ENCODE measurements around the gene CADPS.

Gene CADPS

DNA sequence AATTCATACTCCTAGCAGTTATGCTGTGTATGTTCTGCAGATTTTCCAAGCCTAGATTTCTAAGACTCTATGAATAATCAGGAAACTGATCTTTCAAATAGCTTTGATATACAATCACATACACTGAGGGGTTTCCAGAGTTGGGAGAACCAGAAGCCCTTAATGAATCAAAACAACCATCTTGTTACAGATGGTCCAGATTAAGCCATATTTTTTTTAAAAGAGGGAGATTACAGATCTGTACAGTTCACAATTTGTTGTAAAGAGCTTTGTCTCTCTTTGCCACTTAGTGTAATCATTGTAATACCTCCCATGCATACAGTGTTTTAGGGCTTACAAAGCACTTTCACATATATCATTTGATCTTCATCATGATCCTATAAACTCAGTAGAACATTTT is 47.7 kb downstream of the CADPS start:
- TF ChIP-seq, protein P1, sequence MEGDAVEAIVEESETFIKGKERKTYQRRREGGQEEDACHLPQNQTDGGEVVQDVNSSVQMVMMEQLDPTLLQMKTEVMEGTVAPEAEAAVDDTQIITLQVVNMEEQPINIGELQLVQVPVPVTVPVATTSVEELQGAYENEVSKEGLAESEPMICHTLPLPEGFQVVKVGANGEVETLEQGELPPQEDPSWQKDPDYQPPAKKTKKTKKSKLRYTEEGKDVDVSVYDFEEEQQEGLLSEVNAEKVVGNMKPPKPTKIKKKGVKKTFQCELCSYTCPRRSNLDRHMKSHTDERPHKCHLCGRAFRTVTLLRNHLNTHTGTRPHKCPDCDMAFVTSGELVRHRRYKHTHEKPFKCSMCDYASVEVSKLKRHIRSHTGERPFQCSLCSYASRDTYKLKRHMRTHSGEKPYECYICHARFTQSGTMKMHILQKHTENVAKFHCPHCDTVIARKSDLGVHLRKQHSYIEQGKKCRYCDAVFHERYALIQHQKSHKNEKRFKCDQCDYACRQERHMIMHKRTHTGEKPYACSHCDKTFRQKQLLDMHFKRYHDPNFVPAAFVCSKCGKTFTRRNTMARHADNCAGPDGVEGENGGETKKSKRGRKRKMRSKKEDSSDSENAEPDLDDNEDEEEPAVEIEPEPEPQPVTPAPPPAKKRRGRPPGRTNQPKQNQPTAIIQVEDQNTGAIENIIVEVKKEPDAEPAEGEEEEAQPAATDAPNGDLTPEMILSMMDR (IDR thresholded peaks at IDR 0.05; ENCODE audit: low read depth, low read length): no peak
- no peak for DNase-seq (ENCODE audit: extremely low read depth, low read depth)

DNA sequence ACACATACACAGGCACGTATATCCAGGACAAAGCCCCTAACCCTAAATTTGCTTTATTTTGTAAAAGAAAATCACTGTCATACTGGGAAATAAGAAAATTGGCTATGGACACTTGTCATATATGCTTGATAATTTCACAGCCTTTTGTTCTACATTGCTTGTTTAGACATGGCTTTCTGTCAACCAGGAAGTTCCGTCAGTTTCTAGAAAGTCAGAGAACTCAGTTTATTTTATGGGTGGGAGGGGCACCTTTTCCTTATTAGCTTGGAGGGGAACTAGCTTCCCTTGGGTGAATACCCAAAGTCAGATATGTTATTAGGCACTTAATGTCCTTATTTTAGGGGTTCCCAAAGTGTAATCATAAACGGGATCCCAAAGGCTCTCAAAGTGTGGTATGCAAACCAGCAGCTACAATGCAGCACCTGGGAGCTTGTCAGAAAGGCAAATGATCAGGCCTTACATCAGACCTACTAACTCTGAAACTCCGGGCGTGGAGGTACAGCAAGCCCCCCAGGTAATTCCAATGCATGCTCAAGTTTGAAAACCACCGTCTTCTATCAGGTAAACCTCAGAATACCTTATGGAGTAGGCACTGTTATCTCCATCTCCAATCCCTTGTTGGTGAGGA is 50.1 kb downstream of the CADPS start:
- DNase-seq (ENCODE audit: extremely low read depth, low read depth): no peak
- TF ChIP-seq, protein P1 (IDR thresholded peaks at IDR 0.05; ENCODE audit: low read depth, low read length): no peak

DNA sequence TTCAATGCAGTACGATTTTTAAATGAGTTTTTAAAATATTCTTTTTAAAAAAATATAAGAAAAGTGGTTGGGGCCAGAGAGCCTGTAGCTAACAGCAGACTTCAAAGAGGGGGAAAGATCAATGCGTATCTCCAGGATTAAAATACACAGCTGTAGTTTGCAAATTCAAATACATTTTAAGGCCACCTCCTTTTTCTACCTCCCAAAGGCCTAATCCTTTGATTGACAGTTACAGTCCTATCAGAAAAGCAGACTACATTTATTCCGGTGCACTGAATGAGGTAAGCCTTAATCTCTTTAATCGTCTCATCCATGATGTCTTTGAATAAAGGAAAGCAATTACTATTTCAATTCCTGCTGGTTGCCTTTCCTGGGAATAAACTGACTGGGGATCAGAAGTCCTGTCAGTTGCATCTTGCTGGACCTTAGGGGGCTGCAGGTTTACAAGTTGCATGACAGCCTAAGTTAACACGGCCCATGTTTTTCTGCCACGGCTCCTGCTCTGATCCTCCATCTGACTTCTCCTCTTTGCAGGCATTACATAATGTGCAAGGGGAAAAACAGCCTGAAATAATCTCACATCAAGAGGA is 51.7 kb downstream of the CADPS start:
- DNase-seq (ENCODE audit: extremely low read depth, low read depth): no peak
- TF ChIP-seq, protein P1 (IDR thresholded peaks at IDR 0.05; ENCODE audit: low read depth, low read length): no peak

DNA sequence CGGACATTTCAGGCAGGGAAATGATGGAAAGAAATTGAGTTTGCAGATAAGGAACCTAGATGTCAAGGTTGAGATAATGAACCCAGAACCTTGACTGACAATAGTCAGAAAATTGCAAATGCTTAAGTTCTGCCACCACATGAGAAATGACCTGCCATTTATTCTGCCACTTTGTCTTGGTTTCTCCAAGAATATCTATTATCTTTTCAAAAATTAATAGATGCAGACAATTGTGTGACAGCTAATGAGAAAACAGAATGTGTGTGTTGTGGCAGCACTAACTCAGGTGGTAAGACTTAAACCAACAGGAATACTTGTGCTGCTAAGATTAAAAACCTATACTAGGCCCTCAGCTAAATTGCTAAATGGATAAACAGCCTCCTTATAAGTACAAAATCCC is 52.3 kb downstream of the CADPS start:
- DNase-seq (ENCODE audit: extremely low read depth, low read depth): no peak
- TF ChIP-seq, protein P1 (IDR thresholded peaks at IDR 0.05; ENCODE audit: low read depth, low read length): no peak

DNA sequence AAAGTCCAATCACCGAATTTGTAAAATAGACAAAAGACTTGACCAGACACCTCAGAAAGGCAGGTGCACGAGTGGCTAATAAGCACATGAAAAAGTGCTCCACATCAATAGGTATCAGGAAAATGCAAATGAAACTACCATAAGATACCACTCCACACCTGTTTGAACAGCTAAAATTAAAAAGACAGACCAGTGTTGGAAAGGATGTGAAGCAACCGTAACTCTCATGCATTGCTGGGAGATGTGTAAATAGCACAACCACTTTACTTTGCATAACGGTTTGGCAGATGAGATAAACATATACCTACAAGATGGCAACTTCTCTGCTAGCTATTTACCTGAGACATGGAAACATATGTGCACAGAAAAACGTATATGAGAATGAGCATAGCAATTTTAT is 56.9 kb downstream of the CADPS start:
- no peak for DNase-seq (ENCODE audit: extremely low read depth, low read depth)
- TF ChIP-seq, protein P1 (IDR thresholded peaks at IDR 0.05; ENCODE audit: low read depth, low read length): no peak

DNA sequence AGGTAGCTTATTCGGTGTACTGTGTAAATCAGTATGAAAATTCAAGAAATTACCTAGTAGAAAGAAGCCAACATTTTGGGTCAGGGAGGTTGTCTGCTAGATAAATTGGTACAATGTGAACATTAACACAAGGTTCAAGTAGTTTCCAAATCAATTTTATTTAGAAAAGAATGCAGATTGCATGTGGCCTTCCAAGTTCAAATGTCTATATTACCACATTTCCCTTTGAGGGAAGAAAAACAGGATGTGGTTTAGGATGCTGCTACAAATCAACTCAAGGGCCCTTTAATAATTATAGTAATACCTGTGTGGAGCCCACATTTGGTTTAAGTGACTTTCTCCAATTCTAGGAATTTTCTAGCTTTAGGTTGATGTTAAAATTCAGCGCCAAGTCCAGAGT is 57.5 kb downstream of the CADPS start:
- no peak for DNase-seq (ENCODE audit: extremely low read depth, low read depth)
- TF ChIP-seq, protein P1 (IDR thresholded peaks at IDR 0.05; ENCODE audit: low read depth, low read length): no peak

DNA sequence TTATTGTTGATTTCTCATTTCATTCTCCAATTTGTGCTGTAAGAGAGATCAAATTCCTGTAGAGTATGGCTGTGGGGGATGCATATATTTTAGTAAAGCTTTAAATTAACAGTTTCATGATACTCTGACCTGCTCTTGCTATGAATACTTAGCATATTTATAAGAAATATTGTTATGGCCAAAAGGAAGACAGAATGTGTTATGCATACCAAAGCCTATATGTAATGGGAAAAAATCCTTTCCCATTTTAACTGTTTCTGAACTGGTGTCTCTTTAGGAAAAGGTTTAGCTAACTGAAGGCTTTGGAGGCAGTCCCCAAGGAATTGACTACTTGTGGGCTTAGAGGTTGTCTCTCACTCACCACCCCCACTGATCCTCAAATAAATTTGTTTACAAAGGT is 59.2 kb downstream of the CADPS start:
- TF ChIP-seq, protein P1 (IDR thresholded peaks at IDR 0.05; ENCODE audit: low read depth, low read length): no peak
- DNase-seq (ENCODE audit: extremely low read depth, low read depth): no peak
